Osteocyte (in vitro differentiated cells): ENCODE results near the gene RANGRF. TPM values are rescaled to one million over a fixed set of nuclear protein-coding genes. Genes with fewer than 3 reads are reported as not detected.

ENCODE experiments used
- DNase-seq: peaks from one replicate; pipeline ENCODE4 v3.0.0; 2021; ENCODE audit warnings: mixed read lengths; ENCODE audit not compliant: unreplicated experiment; ENCODE audit errors: extremely low spot score
- H3K27ac Mint-ChIP-seq: one replicate; pipeline ENCODE4 v1.8.0; 2021; ENCODE audit warnings: mild to moderate bottlenecking, mixed read lengths; ENCODE audit not compliant: unreplicated experiment
- H3K27me3 Mint-ChIP-seq: one replicate; pipeline ENCODE4 v1.8.0; 2021; ENCODE audit warnings: mixed read lengths; ENCODE audit not compliant: unreplicated experiment
- H3K36me3 Mint-ChIP-seq: one replicate; pipeline ENCODE4 v1.8.0; 2021; ENCODE audit warnings: mixed read lengths; ENCODE audit not compliant: unreplicated experiment
- H3K4me1 Mint-ChIP-seq: one replicate; pipeline ENCODE4 v1.8.0; 2021; ENCODE audit warnings: mixed read lengths; ENCODE audit not compliant: unreplicated experiment
- H3K4me3 Mint-ChIP-seq: one replicate; pipeline ENCODE4 v1.8.0; 2021; ENCODE audit warnings: mild to moderate bottlenecking, moderate library complexity, mixed read lengths; ENCODE audit not compliant: unreplicated experiment
- H3K9me3 Mint-ChIP-seq: one replicate; pipeline ENCODE4 v1.8.0; 2021; ENCODE audit warnings: mixed read lengths; ENCODE audit not compliant: unreplicated experiment
- CTCF ChIP-seq: fragments of 200-600 bp; sonication (generic); IDR thresholded peaks from 2 replicates; pipeline ENCODE4 v1.5.0; 2021; ENCODE audit warnings: antibody characterized with exemption, mild to moderate bottlenecking, moderate library complexity
- total RNA-seq: library from RNA; stranded (reverse); gene quantifications from 2 replicates; pipeline ENCODE4 v1.2.1, GENCODE V29; 2021

Gene RANGRF
- total RNA-seq, 1 donor from 2014 or later: 29.3 TPM

DNA sequence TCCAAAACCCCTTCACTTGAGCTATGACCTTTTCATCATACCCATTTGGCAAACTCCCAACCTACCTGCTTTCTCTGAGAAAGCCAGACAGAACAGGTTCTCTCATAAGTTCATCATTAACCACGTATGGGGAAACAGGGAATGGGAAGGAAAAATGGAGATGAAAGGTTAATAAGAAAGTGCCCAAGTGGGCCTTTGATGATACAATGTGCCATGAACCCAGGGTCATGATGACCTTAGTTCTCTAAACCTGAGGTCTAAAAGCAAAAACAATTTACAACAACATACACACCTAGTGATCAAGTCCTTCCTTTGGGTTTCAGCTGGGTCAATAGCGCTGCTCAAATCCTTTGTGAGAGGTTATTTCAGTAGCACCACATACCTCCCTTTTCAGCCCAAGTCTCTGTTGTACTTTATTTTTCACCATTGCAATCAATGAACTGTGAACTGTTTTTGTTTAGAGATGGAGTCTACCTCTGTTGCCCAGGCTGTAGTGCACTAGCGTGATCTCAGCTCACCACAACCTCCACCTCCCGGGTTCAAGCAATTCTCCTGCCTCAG is 14.5 kb upstream of the RANGRF start:
- H3K9me3 Mint-ChIP-seq: no peaks in the 10 kb centered on the region
- no peak for TF ChIP-seq CTCF
- no peaks in the 10 kb centered on the region for H3K27me3 Mint-ChIP-seq
- H3K36me3 Mint-ChIP-seq: peaks cover 11% of the 10 kb centered on the region
- DNase-seq: no peak
- H3K27ac Mint-ChIP-seq: no peak overlapping the region
- H3K4me3 Mint-ChIP-seq: no peak overlapping the region
- no peaks in the 10 kb centered on the region for H3K4me1 Mint-ChIP-seq

- Mint-ChIP-seq H3K4me1 (no peaks in the 10 kb centered on the region), H3K9me3 (no peaks in the 10 kb centered on the region), H3K4me3 (no peak overlapping the region), H3K36me3 (peaks cover 8% of the 10 kb centered on the region), H3K27ac (no peak overlapping the region), H3K27me3 (no peaks in the 10 kb centered on the region)
- TF ChIP-seq CTCF: no peak
- no peak for DNase-seq
Observed at GRCh38 chr17:8274816-8275215, 13.7 kb upstream of the RANGRF start.

DNA sequence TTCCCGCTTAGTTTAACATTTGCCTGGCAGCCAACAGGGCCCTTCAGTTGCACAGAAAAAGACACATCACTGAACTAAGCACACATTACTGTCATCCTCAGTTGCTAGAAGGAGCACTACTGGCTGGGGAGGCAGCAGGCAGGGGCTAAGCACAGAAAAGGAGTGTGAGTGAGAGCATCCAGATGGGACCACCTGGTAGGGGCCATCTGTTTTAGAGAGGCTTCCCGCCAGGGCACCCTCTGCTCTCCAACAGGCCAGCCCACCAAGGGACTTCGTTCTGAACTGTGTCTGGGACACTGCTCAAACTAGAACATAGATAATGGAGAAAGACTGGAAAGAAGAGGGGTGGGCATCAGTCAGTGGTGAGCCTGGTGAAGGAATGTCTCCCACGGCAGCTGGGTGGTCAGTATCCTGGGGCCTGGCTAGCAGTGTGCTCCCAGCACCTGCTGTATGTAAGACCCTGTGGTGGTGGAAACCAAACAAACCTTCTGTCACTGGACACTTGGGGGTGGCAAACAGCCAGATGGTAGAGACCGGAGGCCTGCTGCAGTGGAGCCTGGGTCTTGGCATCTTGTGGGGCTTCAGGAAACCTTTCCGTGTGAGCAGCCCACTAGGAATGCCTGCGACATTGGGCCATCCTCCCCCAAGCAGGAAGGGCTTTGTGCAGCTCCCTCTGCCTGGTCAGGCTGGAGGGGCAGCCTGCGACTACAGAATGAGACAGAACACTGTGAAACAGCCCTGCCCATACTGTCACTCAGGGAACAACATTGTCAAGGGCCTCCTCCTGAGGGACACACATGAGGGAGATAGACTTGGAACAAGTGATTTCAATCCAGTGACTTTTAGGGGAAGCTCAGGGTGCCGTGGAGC is 12.8 kb upstream of the RANGRF start:
- no peak for TF ChIP-seq CTCF
- Mint-ChIP-seq H3K9me3 (no peaks in the 10 kb centered on the region), H3K4me3 (no peak overlapping the region), H3K4me1 (no peaks in the 10 kb centered on the region), H3K36me3 (peaks cover 3% of the 10 kb centered on the region), H3K27me3 (no peaks in the 10 kb centered on the region), H3K27ac (no peak overlapping the region)
- DNase-seq: no peak

- no peak for TF ChIP-seq CTCF
- no peaks in the 10 kb centered on the region for H3K36me3 Mint-ChIP-seq
- no peaks in the 10 kb centered on the region for H3K4me1 Mint-ChIP-seq
- DNase-seq: no peak
- no peak overlapping the region for H3K27ac Mint-ChIP-seq
- H3K9me3 Mint-ChIP-seq: no peaks in the 10 kb centered on the region
- no peaks in the 10 kb centered on the region for H3K27me3 Mint-ChIP-seq
- no peak overlapping the region for H3K4me3 Mint-ChIP-seq
Observed at GRCh38 chr17:8277317-8277716, 11.2 kb upstream of the RANGRF start.

- no peaks in the 10 kb centered on the region for H3K9me3 Mint-ChIP-seq
- no peak for DNase-seq
- no peak overlapping the region for H3K27ac Mint-ChIP-seq
- no peak for TF ChIP-seq CTCF
- H3K4me1 Mint-ChIP-seq: no peaks in the 10 kb centered on the region
- H3K4me3 Mint-ChIP-seq: no peak overlapping the region
- no peaks in the 10 kb centered on the region for H3K27me3 Mint-ChIP-seq
- no peaks in the 10 kb centered on the region for H3K36me3 Mint-ChIP-seq
Observed at GRCh38 chr17:8282345-8282744, 6.1 kb upstream of the RANGRF start.
